ENCODE measurements around the gene ETF1.

Gene ETF1

DNA sequence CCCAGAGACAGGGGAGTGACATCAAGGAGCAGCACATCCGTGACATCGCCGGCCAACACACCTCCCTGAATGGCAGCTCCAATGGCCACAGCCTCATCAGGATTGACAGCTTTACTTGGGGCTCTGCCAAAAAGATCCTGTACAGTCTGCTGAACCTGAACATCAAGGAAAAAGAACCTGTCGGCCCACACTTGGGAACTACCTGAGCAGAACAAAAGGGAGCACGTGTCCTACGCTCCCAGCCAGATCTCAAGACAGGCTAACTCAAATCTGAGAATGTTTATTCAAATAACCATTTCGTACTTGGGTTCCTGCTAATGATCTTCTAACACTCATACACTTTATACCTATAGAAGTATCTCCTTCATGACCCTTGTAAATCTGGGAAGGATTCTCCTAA, 16.9 kb upstream of the ETF1 start:
- H3F3A ChIP-seq (ENCODE audit: low read depth) = peaks cover 10% of the 10 kb centered on the region; the same call in 1 of the 2 replicates
- no peaks in the 10 kb centered on the region for H3K9me2 ChIP-seq (replicated peaks; ENCODE audit: low read depth, low read length)
- H3K9me3 ChIP-seq (ENCODE audit: insufficient read depth, low read depth, low read length) = no peaks in the 10 kb centered on the region
- peaks cover 91% of the 10 kb centered on the region for H3K36me3 ChIP-seq (ENCODE audit: insufficient read depth, low read length)
- H3K4me3 ChIP-seq (ENCODE audit: low read length, poor library complexity, severe bottlenecking) = no peak overlapping the region
- H3K4me2 ChIP-seq (ENCODE audit: low read depth, low read length, poor library complexity, severe bottlenecking) = no peak overlapping the region
- H3K9ac ChIP-seq (ENCODE audit: low read depth, low read length, poor library complexity, severe bottlenecking) = no peak overlapping the region
- no peaks in the 10 kb centered on the region for H3K4me1 ChIP-seq (ENCODE audit: insufficient read depth, low read length, poor library complexity, severe bottlenecking)
- no peak for TF ChIP-seq EZH2phosphoT487 (IDR thresholded peaks at IDR 0.05; ENCODE audit: borderline replicate concordance)
- TF ChIP-seq CTCF (conservative IDR thresholded peaks at IDR 0.05; ENCODE audit: low read length) = no peak
- H4K20me1 ChIP-seq (ENCODE audit: insufficient read depth, low read length, poor library complexity, severe bottlenecking) = peaks cover 31% of the 10 kb centered on the region
- peaks cover 40% of the 10 kb centered on the region for H3K79me2 ChIP-seq (ENCODE audit: insufficient read depth, low read length)
- no peaks in the 10 kb centered on the region for H3K27me3 ChIP-seq (ENCODE audit: insufficient read depth, low read length, poor library complexity, severe bottlenecking)
- H2AFZ ChIP-seq (ENCODE audit: low read length) = no peak overlapping the region

- Histone ChIP-seq H3K4me2 (ENCODE audit: low read depth, low read length, poor library complexity, severe bottlenecking) (no peak overlapping the region), H3F3A (ENCODE audit: low read depth) (peaks cover 24% of the 10 kb centered on the region), H3K4me3 (ENCODE audit: low read length, poor library complexity, severe bottlenecking) (no peak overlapping the region), H3K9me2 (replicated peaks; ENCODE audit: low read depth, low read length) (no peaks in the 10 kb centered on the region), H3K36me3 (ENCODE audit: insufficient read depth, low read length) (peaks cover 88% of the 10 kb centered on the region), H3K4me1 (ENCODE audit: insufficient read depth, low read length, poor library complexity, severe bottlenecking) (no peaks in the 10 kb centered on the region), H3K9me3 (ENCODE audit: insufficient read depth, low read depth, low read length) (no peaks in the 10 kb centered on the region), H4K20me1 (ENCODE audit: insufficient read depth, low read length, poor library complexity, severe bottlenecking) (peaks cover 17% of the 10 kb centered on the region), H3K79me2 (ENCODE audit: insufficient read depth, low read length) (peaks cover 18% of the 10 kb centered on the region; the same call in 1 of the 2 replicates), H3K27me3 (ENCODE audit: insufficient read depth, low read length, poor library complexity, severe bottlenecking) (no peaks in the 10 kb centered on the region), H2AFZ (ENCODE audit: low read length) (no peak overlapping the region), H3K9ac (ENCODE audit: low read depth, low read length, poor library complexity, severe bottlenecking) (no peak overlapping the region)
- TF ChIP-seq EZH2phosphoT487 (IDR thresholded peaks at IDR 0.05; ENCODE audit: borderline replicate concordance) (no peak), CTCF (conservative IDR thresholded peaks at IDR 0.05; ENCODE audit: low read length) (no peak)
These were observed 14.6 kb upstream of the ETF1 start for GRCh38 chr5:138557677-138558076.

DNA sequence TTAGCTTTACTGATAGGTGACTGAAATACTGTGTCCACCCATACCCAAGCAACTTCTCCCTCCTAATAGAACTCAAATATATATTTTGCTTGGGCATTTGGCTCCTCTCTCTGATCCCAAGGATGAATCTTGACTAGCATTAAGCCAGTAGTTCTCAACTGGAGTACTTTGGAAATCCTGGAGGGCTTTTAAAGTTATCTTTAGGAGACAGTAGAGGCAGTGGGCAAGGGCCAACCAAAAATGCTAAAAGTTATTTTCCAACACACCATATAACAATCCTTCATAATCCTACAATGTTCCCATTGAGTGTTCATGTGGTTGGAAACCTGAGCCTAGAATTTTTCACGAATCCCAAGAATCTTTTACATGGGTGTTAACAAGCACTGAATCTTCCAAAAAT, 11.1 kb upstream of the ETF1 start:
- H4K20me1 ChIP-seq (ENCODE audit: insufficient read depth, low read length, poor library complexity, severe bottlenecking) = peaks cover 13% of the 10 kb centered on the region
- H3F3A ChIP-seq (ENCODE audit: low read depth) = peaks cover 24% of the 10 kb centered on the region
- no peak overlapping the region for H3K9ac ChIP-seq (ENCODE audit: low read depth, low read length, poor library complexity, severe bottlenecking)
- H3K27me3 ChIP-seq (ENCODE audit: insufficient read depth, low read length, poor library complexity, severe bottlenecking) = no peaks in the 10 kb centered on the region
- H3K36me3 ChIP-seq (ENCODE audit: insufficient read depth, low read length) = peaks cover 58% of the 10 kb centered on the region; the same call in 1 of the 2 replicates
- TF ChIP-seq EZH2phosphoT487 (IDR thresholded peaks at IDR 0.05; ENCODE audit: borderline replicate concordance) (no peak), CTCF (conservative IDR thresholded peaks at IDR 0.05; ENCODE audit: low read length) (no peak)
- H2AFZ ChIP-seq (ENCODE audit: low read length) = no peak overlapping the region
- H3K4me3 ChIP-seq (ENCODE audit: low read length, poor library complexity, severe bottlenecking) = no peak overlapping the region
- H3K4me1 ChIP-seq (ENCODE audit: insufficient read depth, low read length, poor library complexity, severe bottlenecking) = no peaks in the 10 kb centered on the region
- H3K4me2 ChIP-seq (ENCODE audit: low read depth, low read length, poor library complexity, severe bottlenecking) = no peak overlapping the region
- no peaks in the 10 kb centered on the region for H3K9me3 ChIP-seq (ENCODE audit: insufficient read depth, low read depth, low read length)
- H3K9me2 ChIP-seq (replicated peaks; ENCODE audit: low read depth, low read length) = no peaks in the 10 kb centered on the region
- peaks cover 2% of the 10 kb centered on the region; the same call in 1 of the 2 replicates for H3K79me2 ChIP-seq (ENCODE audit: insufficient read depth, low read length)
